Breast epithelium (tissue), 4 donors: Measurements from ENCODE around the gene TSTD1. TPM values are rescaled to one million over a fixed set of nuclear protein-coding genes. Genes with fewer than 3 reads are reported as not detected.

Source experiments
- DNase-seq, 2 donors: peaks; one replicate each; pipeline ENCODE4 v3.0.0-alpha.2; 2019; ENCODE audit warnings: low spot score in 2 of 2
- H3K27ac ChIP-seq, 2 donors: fragments of 200-600 bp; sonication (generic) in 1 of 2; one replicate each; pipeline ENCODE4 v1.5.1; 2016 to 2019; ENCODE audit warnings: mild to moderate bottlenecking in 1 of 2
- H3K27me3 ChIP-seq, 2 donors: fragments of 200-600 bp; sonication (generic) in 1 of 2; one replicate each; pipeline versions ENCODE4 v1.5.1 to v1.6.0; 2017 to 2019; ENCODE audit warnings: control low read depth in 1 of 2, mild to moderate bottlenecking in 1 of 2
- H3K36me3 ChIP-seq: fragments of 200-600 bp; one replicate; pipeline ENCODE4 v1.5.1; 2019
- H3K4me1 ChIP-seq, 2 donors: fragments of 200-600 bp; sonication (generic); one replicate each; pipeline ENCODE4 v1.5.1; 2016 to 2019; ENCODE audit warnings: control low read depth in 1 of 2
- H3K4me3 ChIP-seq, 3 donors: fragments of 200-600 bp; sonication (generic); 1 replicate in 2 of 3; 2 replicates in 1 of 3; pipeline ENCODE4 v1.5.1; 2016 to 2019; ENCODE audit warnings: mild to moderate bottlenecking in 3 of 3, moderate library complexity in 2 of 3
- H3K9me3 ChIP-seq, 2 donors: fragments of 200-600 bp; sonication (generic) in 1 of 2; one replicate each; pipeline ENCODE4 v1.5.1; 2016 to 2019; ENCODE audit warnings: control low read depth in 1 of 2
- POLR2A ChIP-seq: fragments of 450-650 bp; IDR thresholded peaks from one replicate; pipeline ENCODE4 v1.6.1; 2016; ENCODE audit warnings: antibody characterized with exemption, mild to moderate bottlenecking, moderate library complexity
- POLR2AphosphoS5 ChIP-seq, 3 donors: sonication (generic); formaldehyde crosslinking; IDR thresholded peaks; one replicate each; pipeline ENCODE4 v1.6.1; 2017; ENCODE audit warnings: antibody characterized with exemption in 3 of 3
- intact Hi-C: fragments of 100-400 bp; cut with DNase I; formaldehyde crosslinking; loops from one replicate; pipeline ENCODE4 v1.15.1; 2023; ENCODE audit warnings: low total_unique reads
- total RNA-seq, 3 donors: library from RNA; depleted of rRNA; stranded (reverse); fragments of >200 nt; gene quantifications; one replicate each; pipeline ENCODE4 v1.1.0, GENCODE V29; 2016
- TF ChIP-seq, protein P1 (sequence below), 3 donors: fragments of 450-650 bp; IDR thresholded peaks; one replicate each; pipeline ENCODE4 v1.5.1; 2016 to 2017; ENCODE audit warnings: antibody characterized with exemption in 3 of 3, mild to moderate bottlenecking in 3 of 3, moderate library complexity in 3 of 3

The TSTD1 gene
- total RNA-seq, 3 donors from 2014 or later: 57.3 to 217 (median 109) TPM

DNA sequence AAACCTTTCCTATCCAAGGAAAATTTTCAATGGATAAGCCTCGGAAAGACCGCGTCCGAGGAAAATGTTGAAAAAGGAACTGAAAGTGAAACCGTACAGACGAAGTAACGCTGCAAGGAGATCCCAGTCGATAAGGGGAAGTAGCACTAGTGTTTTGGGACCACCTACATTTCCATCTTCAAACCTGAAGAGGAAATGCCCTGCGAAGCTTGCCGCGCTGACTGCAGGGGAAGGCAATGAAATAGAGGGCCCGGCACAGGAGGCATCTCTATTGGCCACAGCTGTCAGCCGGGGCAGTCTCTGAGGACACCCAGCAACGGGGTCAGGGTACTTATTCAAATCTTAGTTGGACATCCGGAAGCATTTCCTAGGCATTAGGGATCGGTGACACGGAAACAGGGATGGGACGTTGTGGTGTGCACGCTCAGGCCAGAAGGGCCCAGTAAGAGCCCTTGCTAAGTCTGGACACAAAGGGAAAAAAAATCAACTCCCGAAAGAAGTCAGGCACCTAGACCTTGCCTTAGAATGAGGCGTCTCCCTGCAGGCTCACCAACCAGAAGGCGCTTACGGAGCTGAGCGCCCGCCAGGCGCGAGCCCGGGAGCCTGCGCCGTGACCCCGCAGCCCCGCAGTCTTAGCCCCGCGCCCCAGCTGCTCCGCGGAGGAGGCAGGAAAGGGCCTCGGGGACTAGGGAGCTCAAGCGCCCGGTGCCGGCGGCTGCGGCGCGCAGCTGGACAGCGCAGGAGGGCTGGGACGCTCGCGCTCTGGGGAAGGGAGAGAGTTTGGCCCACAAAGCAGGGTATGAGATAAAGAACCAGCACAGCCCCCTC, 6.4 kb upstream of the TSTD1 start:
- intact Hi-C loops: no loop called here
- peak overlapping the region; percentile 81 to 94 (median 92) for H3K4me3 ChIP-seq
- no peaks in the 10 kb centered on the region for H3K9me3 ChIP-seq
- H3K27me3 ChIP-seq: no peaks in the 10 kb centered on the region
- no peaks in the 10 kb centered on the region for H3K36me3 ChIP-seq
- peak in 2 of 3 donors; percentile 34 to 54 for TF ChIP-seq POLR2AphosphoS5 (IDR thresholded peaks at IDR 0.05)
- no peak for TF ChIP-seq POLR2A
- peak overlapping the region; percentile 91 to 96 for H3K27ac ChIP-seq
- H3K4me1 ChIP-seq: no peaks in the 10 kb centered on the region
- peak; percentile 40 to 56 for DNase-seq

DNA sequence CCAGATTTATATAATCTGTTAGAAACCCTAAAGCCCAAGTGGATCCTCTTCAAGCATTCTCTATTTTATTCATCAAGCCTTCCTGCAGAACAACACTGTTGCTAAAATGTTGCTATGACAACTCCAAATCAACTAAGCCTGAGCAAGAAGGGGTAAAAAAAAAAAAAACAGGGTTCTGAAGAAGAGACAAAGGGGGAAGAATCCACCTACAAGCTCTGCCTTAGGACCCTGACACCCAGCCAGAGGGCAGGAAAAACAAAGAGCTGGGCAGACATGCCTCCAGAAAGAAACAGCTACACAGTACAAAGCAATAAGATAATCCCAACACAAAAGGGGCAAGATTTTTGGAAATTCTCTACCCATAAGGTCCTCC, 5.8 kb upstream of the TSTD1 start:
- intact Hi-C loops: no loop called here
- Histone ChIP-seq H3K4me3 (peak overlapping the region; percentile 81 to 94 (median 92)), H3K27ac (peak overlapping the region; percentile 91 to 96), H3K36me3 (no peaks in the 10 kb centered on the region), H3K4me1 (no peaks in the 10 kb centered on the region), H3K9me3 (no peaks in the 10 kb centered on the region), H3K27me3 (no peaks in the 10 kb centered on the region)
- TF ChIP-seq, protein P1, sequence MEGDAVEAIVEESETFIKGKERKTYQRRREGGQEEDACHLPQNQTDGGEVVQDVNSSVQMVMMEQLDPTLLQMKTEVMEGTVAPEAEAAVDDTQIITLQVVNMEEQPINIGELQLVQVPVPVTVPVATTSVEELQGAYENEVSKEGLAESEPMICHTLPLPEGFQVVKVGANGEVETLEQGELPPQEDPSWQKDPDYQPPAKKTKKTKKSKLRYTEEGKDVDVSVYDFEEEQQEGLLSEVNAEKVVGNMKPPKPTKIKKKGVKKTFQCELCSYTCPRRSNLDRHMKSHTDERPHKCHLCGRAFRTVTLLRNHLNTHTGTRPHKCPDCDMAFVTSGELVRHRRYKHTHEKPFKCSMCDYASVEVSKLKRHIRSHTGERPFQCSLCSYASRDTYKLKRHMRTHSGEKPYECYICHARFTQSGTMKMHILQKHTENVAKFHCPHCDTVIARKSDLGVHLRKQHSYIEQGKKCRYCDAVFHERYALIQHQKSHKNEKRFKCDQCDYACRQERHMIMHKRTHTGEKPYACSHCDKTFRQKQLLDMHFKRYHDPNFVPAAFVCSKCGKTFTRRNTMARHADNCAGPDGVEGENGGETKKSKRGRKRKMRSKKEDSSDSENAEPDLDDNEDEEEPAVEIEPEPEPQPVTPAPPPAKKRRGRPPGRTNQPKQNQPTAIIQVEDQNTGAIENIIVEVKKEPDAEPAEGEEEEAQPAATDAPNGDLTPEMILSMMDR (IDR thresholded peaks at IDR 0.05): no peak
- no peak for TF ChIP-seq POLR2A
- TF ChIP-seq POLR2AphosphoS5 (IDR thresholded peaks at IDR 0.05): no peak
- DNase-seq: no peak

DNA sequence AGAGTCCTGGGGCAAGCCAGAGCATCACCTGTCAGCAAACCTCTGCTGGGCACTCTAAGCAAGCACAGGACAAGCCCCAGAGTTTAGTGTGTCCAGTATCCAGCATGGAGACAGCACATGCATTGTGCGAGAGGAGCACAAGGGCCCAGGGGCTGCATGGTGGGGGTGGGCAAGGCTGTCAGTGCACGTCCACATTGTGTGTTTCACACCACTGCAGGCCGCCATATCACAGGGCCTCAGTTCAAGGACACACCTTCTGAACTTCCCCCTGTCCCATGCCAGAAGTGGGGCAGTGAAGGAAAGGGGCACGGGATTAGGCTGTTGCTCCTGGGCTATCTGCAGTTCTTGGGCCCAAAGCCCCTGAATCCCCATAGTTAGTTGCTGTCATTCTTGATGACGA, 782 bp upstream of the TSTD1 start:
- Histone ChIP-seq H3K27ac (no peak overlapping the region), H3K27me3 (no peaks in the 10 kb centered on the region), H3K4me3 (no peak overlapping the region), H3K36me3 (no peaks in the 10 kb centered on the region), H3K9me3 (no peaks in the 10 kb centered on the region), H3K4me1 (no peaks in the 10 kb centered on the region)
- intact Hi-C loops: no loop called here
- no peak for TF ChIP-seq POLR2A
- TF ChIP-seq POLR2AphosphoS5 (IDR thresholded peaks at IDR 0.05): no peak
- TF ChIP-seq, protein P1 (IDR thresholded peaks at IDR 0.05): no peak
- DNase-seq: no peak

DNA sequence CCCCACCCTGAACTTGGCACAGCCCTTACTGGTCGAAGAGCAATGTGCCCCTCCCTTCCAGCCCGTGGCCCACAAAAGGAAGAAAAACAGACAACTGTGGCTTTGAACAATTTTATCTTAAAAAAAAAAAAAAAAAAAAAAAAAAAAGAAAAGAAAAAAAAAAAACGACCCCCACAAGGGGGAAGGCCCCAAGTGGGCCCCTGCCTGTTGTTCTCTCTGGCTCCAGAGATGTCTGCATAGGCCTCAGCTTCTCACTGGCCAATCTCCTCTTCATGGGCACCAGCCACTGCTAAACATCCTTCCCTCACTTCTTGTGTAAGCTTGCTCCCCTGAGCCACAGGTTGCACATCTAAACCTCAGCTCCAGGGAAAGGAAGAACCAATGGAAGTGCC, 386 bp upstream of the TSTD1 start:
- Histone ChIP-seq H3K27ac (peak overlapping the region; percentile 88 to 91), H3K4me3 (peak overlapping the region; percentile 54 to 83 (median 79))

DNA sequence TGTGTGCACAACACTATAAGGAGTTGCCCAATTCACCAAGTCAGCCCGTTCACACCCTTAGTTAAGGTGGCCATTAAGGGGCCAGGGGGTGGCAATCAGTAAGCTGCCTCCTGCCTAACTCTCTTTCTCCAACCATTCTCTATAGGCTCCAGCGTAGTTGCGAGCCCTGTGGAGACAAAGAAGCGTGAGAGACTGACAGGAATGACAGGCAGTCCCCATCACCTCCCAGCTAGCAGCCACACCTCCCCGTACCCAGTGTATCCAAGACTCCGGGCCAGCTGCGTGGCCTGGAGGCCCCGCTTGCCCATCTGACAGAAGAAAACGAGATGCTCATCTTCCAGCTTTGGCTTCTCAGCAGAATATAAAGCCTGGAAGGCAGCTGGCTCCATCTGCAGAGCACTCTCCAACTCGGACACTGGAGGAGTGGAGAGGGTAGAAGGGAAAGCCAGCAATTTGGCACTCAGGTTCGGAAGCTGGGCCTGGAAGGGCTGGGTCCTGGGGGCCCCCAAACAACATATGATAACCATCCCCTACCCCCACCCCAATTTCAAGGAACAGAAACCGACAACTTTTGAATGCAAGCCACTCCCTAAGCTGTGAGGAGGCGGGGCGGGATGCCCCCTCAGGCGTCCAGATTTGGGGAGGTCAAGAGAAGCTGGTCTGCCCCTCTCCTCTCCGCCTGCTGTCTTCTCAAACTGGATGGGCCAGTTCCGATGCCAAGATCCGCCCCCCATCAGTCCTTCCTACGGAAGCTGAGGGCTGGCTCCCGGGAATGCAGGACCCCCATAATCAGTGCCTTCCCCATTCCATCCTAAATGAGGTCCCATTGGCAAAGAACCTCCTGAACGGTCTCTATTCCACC, 872 bp downstream of the TSTD1 start:
- TF ChIP-seq POLR2AphosphoS5 (IDR thresholded peaks at IDR 0.05) (no peak), POLR2A (no peak)
- TF ChIP-seq, protein P1 (IDR thresholded peaks at IDR 0.05): no peak
- H3K36me3 ChIP-seq: no peaks in the 10 kb centered on the region
- peak overlapping the region; percentile 88 to 91 for H3K27ac ChIP-seq
- H3K4me1 ChIP-seq: no peaks in the 10 kb centered on the region
- intact Hi-C loops: no loop called here
- no peaks in the 10 kb centered on the region for H3K27me3 ChIP-seq
- DNase-seq: peak; percentile 59 to 70
- peak overlapping the region; percentile 54 to 83 (median 79) for H3K4me3 ChIP-seq
- H3K9me3 ChIP-seq: no peaks in the 10 kb centered on the region

More for the DNA sequence above, 386 bp upstream of the TSTD1 start:
- intact Hi-C loops: no loop called here
- no peak for DNase-seq
- Histone ChIP-seq H3K36me3 (no peaks in the 10 kb centered on the region), H3K4me1 (no peaks in the 10 kb centered on the region), H3K27me3 (no peaks in the 10 kb centered on the region), H3K9me3 (no peaks in the 10 kb centered on the region)
- no peak for TF ChIP-seq POLR2A
- TF ChIP-seq, protein P1 (IDR thresholded peaks at IDR 0.05): no peak
- TF ChIP-seq POLR2AphosphoS5 (IDR thresholded peaks at IDR 0.05): no peak
